Astrocyte of the spinal cord (primary cell): ENCODE measurements around the gene LTN1.

Source experiments
- DNase-seq: peaks from one replicate; pipeline ENCODE4 v3.0.0; 2011; ENCODE audit warnings: low read depth, low spot score
- H3K4me3 ChIP-seq: 2 replicates; pipeline ENCODE4 v1.5.1; 2011; ENCODE audit warnings: low read depth, mild to moderate bottlenecking, low read length, moderate library complexity
- CTCF ChIP-seq: IDR thresholded peaks from 2 replicates; pipeline ENCODE4 v1.5.1; 2012; ENCODE audit warnings: low read depth, mild to moderate bottlenecking, low read length, inconsistent platforms
- in situ Hi-C: cut with HindIII; loops from 2 replicates; pipeline ENCODE4 v1.10.0; 2017; ENCODE audit warnings: low sequenced_read_pairs

Gene LTN1

GRCh38 chr21:28953247-28953646 lies 39.4 kb downstream of the LTN1 start:
- no peak overlapping the region for H3K4me3 ChIP-seq
- no peak for DNase-seq
- TF ChIP-seq CTCF: no peak
- in situ Hi-C loops: no loop called here

GRCh38 chr21:28952686-28953085 lies 40.0 kb downstream of the LTN1 start:
- DNase-seq: no peak
- in situ Hi-C loops: no loop called here
- H3K4me3 ChIP-seq: no peak overlapping the region
- no peak for TF ChIP-seq CTCF

DNA sequence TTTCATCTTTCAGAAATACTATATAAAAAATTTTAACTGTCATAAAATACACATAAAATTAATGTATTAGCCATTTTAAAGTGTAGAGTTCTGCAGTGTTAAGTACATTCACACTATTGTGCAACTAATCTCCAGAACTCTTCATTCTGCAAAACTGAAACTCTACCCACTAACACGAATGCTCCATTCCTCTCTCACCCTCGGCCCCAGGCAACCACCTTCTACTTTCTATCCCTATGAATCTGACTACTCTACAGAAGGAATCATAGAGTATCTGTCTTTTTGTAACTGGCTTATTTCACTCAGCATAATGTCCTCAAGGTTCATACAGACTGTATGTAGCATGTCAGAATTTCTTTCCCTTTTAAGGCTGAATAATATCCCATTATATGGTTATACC lies 43.4 kb downstream of the LTN1 start:
- no peak for TF ChIP-seq CTCF
- in situ Hi-C loops: no loop called here
- no peak for DNase-seq

GRCh38 chr21:28944296-28944695 lies 48.4 kb downstream of the LTN1 start:
- no peak overlapping the region for H3K4me3 ChIP-seq
- TF ChIP-seq CTCF: no peak
- in situ Hi-C loops: no loop called here
- no peak for DNase-seq

More for the DNA sequence above, 43.4 kb downstream of the LTN1 start:
- no peak overlapping the region for H3K4me3 ChIP-seq

- in situ Hi-C loops: no loop called here
- DNase-seq: no peak
- H3K4me3 ChIP-seq: no peak overlapping the region
- TF ChIP-seq CTCF: no peak
Measured at GRCh38 chr21:28943631-28944030, 49.0 kb downstream of the LTN1 start.

GRCh38 chr21:28938726-28939125 lies 54.0 kb downstream of the LTN1 start:
- no peak overlapping the region for H3K4me3 ChIP-seq
- no peak for TF ChIP-seq CTCF
- in situ Hi-C loops: no loop called here
- DNase-seq: no peak

GRCh38 chr21:28937737-28938136 lies 54.9 kb downstream of the LTN1 start:
- no peak overlapping the region for H3K4me3 ChIP-seq
- no peak for TF ChIP-seq CTCF
- DNase-seq: no peak
- in situ Hi-C loops: no loop called here
